ENCODE measurements around the gene SGSH. TPM values are rescaled to one million over a fixed set of nuclear protein-coding genes. Genes with fewer than 3 reads are reported as not detected.

SGSH gene
- total RNA-seq, 4 donors from 2014 or later = 14.4 to 39.7 (median 38.4) TPM

- H3K9me3 ChIP-seq = no peaks in the 10 kb centered on the region
- no peaks in the 10 kb centered on the region for H3K36me3 ChIP-seq
- no peaks in the 10 kb centered on the region for H3K27me3 ChIP-seq
- intact Hi-C loops (cut with DNase I; ENCODE audit: low total_unique reads) = no loop called here
- no peak for TF ChIP-seq CTCF (IDR thresholded peaks at IDR 0.05)
- TF ChIP-seq POLR2A (IDR thresholded peaks at IDR 0.05) = no peak
- H3K4me1 ChIP-seq = no peaks in the 10 kb centered on the region
- no peak overlapping the region for H3K27ac ChIP-seq
- no peak for DNase-seq
- no peak overlapping the region for H3K4me3 ChIP-seq
These were observed 59.6 kb downstream of the SGSH start for GRCh38 chr17:80160536-80160935.

Other genes with a start within 250 kb of the SGSH start
- gene TBC1D16, start 184.5 kb downstream of the SGSH start, total RNA-seq = 10 to 100 TPM in 2 of 4 donors, 1 to 10 TPM in 2; 3.8 to 58.2 (median 18.3) TPM
- 10 to 100 TPM in 1 of 4 donors, 1 to 10 TPM in 2, under 1 TPM in 1; 0.88 to 16.6 (median 4.8) TPM for gene CCDC40, start 183.7 kb downstream of the SGSH start, total RNA-seq
- gene GAA, start 118.8 kb downstream of the SGSH start, total RNA-seq = 10 to 100 TPM; 23.1 to 48.3 (median 35.6) TPM
- 100 to 1,000 TPM in 1 of 4 donors, 10 to 100 TPM in 3; 29.7 to 500 (median 79.1) TPM for gene EIF4A3, start 73.2 kb downstream of the SGSH start, total RNA-seq
- gene CARD14, start 50.3 kb downstream of the SGSH start, total RNA-seq = 1 to 10 TPM in 1 of 4 donors, under 1 TPM in 1, not detected in 2; 0.43 to 1.4 TPM
- gene SLC26A11, start 94 bp upstream of the SGSH start, total RNA-seq = 10 to 100 TPM in 3 of 4 donors, 1 to 10 TPM in 1; 10.0 to 38.7 (median 16.0) TPM
- 100 to 1,000 TPM in 3 of 4 donors, 10 to 100 TPM in 1; 90.5 to 186 (median 142) TPM for gene RNF213, start 40.5 kb upstream of the SGSH start, total RNA-seq
- 10 to 100 TPM in 3 of 4 donors, 1 to 10 TPM in 1; 9.5 to 33.3 (median 18.5) TPM for gene ENDOV, start 194.8 kb upstream of the SGSH start, total RNA-seq

All from uterus (tissue), 4 donors.